Caco-2 (cell line): ENCODE data around the gene L3HYPDH. TPM values are rescaled to one million over a fixed set of nuclear protein-coding genes. Genes with fewer than 3 reads are reported as not detected.

Source experiments
- BruUV-seq: library from RNA; stranded (reverse); fragments of 400-500 nt; replicated peaks from 2 replicates; lab custom pipeline; 2021; lab: Mats Ljungman, UMichigan
- CTCF ChIA-PET: fragments of 300-600 bp; sonication (Branson Sonifier 250); formaldehyde crosslinking; loops from one replicate; lab custom pipeline; 2022; ENCODE audit warnings: antibody characterized with exemption; lab: Charles Lee
- POLR2A ChIA-PET: fragments of 300-600 bp; sonication (Branson Sonifier 250); formaldehyde crosslinking; loops from one replicate; lab custom pipeline; 2022; ENCODE audit warnings: antibody characterized with exemption; lab: Charles Lee
- DNase-seq, 2 experiments: peaks; one replicate each; pipeline versions ENCODE4 v3.0.0 to v3.0.0-alpha.2; 2020 to 2022
- H3K27me3 ChIP-seq: replicated peaks from 2 replicates; pipeline ENCODE4 v1.6.0; 2011; ENCODE audit warnings: low read length; ENCODE audit not compliant: control insufficient read depth, insufficient read depth
- H3K36me3 ChIP-seq: 2 replicates; pipeline ENCODE4 v1.5.1; 2011; ENCODE audit warnings: low read length; ENCODE audit not compliant: control insufficient read depth, insufficient read depth
- H3K4me1 ChIP-seq: fragments of 250-450 bp; sonication (Bioruptor Pico); 2 replicates; pipeline ENCODE4 v1.5.1; 2020; ENCODE audit warnings: mild to moderate bottlenecking
- H3K4me3 ChIP-seq: 2 replicates; pipeline ENCODE4 v1.5.1; 2011; ENCODE audit warnings: low read depth, mild to moderate bottlenecking, control low read depth, low read length
- H3K9me3 ChIP-seq: fragments of 250-450 bp; sonication (Bioruptor Pico); 2 replicates; pipeline ENCODE4 v1.5.1; 2020; ENCODE audit warnings: mild to moderate bottlenecking, moderate library complexity
- H3K27ac Mint-ChIP-seq: one replicate; pipeline ENCODE4 v1.8.0; 2022; ENCODE audit warnings: mixed read lengths; ENCODE audit not compliant: unreplicated experiment
- H3K27me3 Mint-ChIP-seq: one replicate; pipeline ENCODE4 v1.8.0; 2022; ENCODE audit warnings: mixed read lengths; ENCODE audit not compliant: insufficient read depth, unreplicated experiment
- H3K36me3 Mint-ChIP-seq: one replicate; pipeline ENCODE4 v1.8.0; 2022; ENCODE audit warnings: mild to moderate bottlenecking, mixed read lengths; ENCODE audit not compliant: insufficient read depth, unreplicated experiment
- H3K4me1 Mint-ChIP-seq: one replicate; pipeline ENCODE4 v1.8.0; 2022; ENCODE audit warnings: low read depth, mixed read lengths; ENCODE audit not compliant: unreplicated experiment
- H3K4me3 Mint-ChIP-seq: one replicate; pipeline ENCODE4 v1.8.0; 2022; ENCODE audit warnings: mild to moderate bottlenecking, moderate library complexity, mixed read lengths; ENCODE audit not compliant: unreplicated experiment
- H3K9me3 Mint-ChIP-seq: one replicate; pipeline ENCODE4 v1.8.0; 2022; ENCODE audit warnings: mixed read lengths; ENCODE audit not compliant: unreplicated experiment
- intact Hi-C: fragments of 100-400 bp; cut with micrococcal nuclease; formaldehyde crosslinking; loops from one replicate; pipeline ENCODE4 v1.10.0; 2022; ENCODE audit not compliant: unreplicated experiment
- total RNA-seq: library from RNA; stranded (reverse); gene quantifications from 2 replicates; pipeline ENCODE4 v1.2.3, GENCODE V29; 2022
- TF ChIP-seq, protein P1 (sequence below), 2 experiments: fragments of 200-600 bp in 1 of 2; IDR thresholded peaks; 1 replicate in 1 of 2; 2 replicates in 1 of 2; pipeline versions ENCODE4 v1.5.1 to v1.8.0; 2011 to 2022; ENCODE audit warnings: antibody characterized with exemption in 1 of 2, control low read depth in 1 of 2, inconsistent platforms in 1 of 2, low read depth in 1 of 2, low read length in 1 of 2, mild to moderate bottlenecking in 1 of 2, moderate library complexity in 1 of 2; ENCODE audit not compliant: insufficient read depth in 1 of 2, severe bottlenecking in 1 of 2, unreplicated experiment in 1 of 2

The L3HYPDH gene
- total RNA-seq, 1 experiment from 2014 or later: 15.7 TPM

DNA sequence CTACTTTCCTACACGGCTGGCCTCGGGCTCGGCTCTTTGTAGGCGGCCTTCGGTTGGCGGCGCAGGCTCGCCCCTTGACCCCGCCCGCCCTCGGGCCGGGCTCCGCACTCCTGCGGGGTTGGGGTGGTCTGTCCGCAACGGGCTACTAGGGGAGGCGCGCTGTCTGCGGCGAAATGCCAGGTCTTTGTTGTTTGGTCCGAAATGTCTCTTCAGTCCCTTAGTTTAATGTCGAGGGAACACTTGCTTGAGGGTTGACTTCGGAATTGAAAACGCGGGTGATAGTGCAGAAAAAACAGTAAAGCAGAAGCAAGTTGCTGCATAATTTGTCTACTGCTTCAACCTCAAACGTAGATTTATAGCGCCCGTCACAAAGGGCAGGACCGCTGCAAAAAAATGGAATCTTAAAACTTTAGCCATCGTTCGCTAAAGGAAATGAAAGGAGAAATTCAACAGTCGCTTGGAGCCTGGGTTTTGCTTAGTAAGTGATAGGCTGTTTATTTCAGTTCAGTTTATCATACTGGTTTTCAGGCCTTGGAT is 499 bp upstream of the L3HYPDH start:
- TSS peak; percentile 64 for BruUV-seq
- H3K9me3 ChIP-seq: no peaks in the 10 kb centered on the region
- Mint-ChIP-seq H3K36me3 (peaks cover 27% of the 10 kb centered on the region), H3K9me3 (no peaks in the 10 kb centered on the region), H3K27me3 (no peaks in the 10 kb centered on the region), H3K27ac (peak overlapping the region; percentile 92), H3K4me3 (peak overlapping the region; percentile 92), H3K4me1 (no peaks in the 10 kb centered on the region)
- DNase-seq: no peak
- TF ChIP-seq, protein P1, sequence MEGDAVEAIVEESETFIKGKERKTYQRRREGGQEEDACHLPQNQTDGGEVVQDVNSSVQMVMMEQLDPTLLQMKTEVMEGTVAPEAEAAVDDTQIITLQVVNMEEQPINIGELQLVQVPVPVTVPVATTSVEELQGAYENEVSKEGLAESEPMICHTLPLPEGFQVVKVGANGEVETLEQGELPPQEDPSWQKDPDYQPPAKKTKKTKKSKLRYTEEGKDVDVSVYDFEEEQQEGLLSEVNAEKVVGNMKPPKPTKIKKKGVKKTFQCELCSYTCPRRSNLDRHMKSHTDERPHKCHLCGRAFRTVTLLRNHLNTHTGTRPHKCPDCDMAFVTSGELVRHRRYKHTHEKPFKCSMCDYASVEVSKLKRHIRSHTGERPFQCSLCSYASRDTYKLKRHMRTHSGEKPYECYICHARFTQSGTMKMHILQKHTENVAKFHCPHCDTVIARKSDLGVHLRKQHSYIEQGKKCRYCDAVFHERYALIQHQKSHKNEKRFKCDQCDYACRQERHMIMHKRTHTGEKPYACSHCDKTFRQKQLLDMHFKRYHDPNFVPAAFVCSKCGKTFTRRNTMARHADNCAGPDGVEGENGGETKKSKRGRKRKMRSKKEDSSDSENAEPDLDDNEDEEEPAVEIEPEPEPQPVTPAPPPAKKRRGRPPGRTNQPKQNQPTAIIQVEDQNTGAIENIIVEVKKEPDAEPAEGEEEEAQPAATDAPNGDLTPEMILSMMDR (IDR thresholded peaks at IDR 0.05; ENCODE audit: insufficient read depth in 1 of 2, low read depth in 1 of 2, low read length in 1 of 2, severe bottlenecking in 1 of 2, unreplicated experiment in 1 of 2): no peak
- H3K27me3 ChIP-seq: no peaks in the 10 kb centered on the region
- H3K4me1 ChIP-seq: peaks cover 12% of the 10 kb centered on the region; the same call in 1 of the 2 replicates
- POLR2A ChIA-PET: interaction anchor here (1.0 to 1.3 kb wide), 7 partner anchors 26 to 764 kb away, joined by 3 to 8 read pairs (median 3); partner anchors contain the start of genes CCDC175, DAAM1, PCNX4 and PPM1A
- CTCF ChIA-PET: interaction anchor here (0.6 to 1.7 kb wide), 11 partner anchors 15 to 413 kb away, joined by 3 to 13 read pairs (median 4); partner anchors contain the start of genes CCDC175 and GPR135
- peaks cover 3% of the 10 kb centered on the region; the same call in 1 of the 2 replicates for H3K36me3 ChIP-seq
- peak overlapping the region; percentile 90 for H3K4me3 ChIP-seq
- intact Hi-C loops: no loop called here

DNA sequence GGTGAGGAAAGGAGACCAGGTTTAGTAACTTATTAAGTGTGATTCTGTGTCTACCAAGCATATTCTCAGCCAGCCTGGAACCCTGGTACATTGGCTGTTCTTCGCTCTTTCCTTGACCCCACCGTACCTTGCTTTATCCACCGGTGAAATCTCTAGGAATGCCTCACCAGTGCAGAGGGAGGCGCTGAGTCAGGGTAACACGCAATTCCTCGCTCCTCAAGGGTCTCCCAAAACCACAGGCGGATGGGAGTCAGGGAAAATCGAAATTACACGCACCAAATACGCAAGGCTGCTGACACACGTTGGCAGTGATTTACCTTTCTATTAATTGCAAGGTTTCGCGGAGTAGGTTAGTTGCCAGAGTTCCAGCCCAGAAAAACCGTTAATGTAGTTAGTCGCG is 845 bp downstream of the L3HYPDH start:
- Histone ChIP-seq H3K4me1 (peaks cover 12% of the 10 kb centered on the region; the same call in 1 of the 2 replicates), H3K27me3 (no peaks in the 10 kb centered on the region), H3K9me3 (no peaks in the 10 kb centered on the region), H3K36me3 (no peaks in the 10 kb centered on the region), H3K4me3 (peak overlapping the region; percentile 90)
- BruUV-seq: no TSS peak
- peak in 1 of 2 experiments; percentile 9 for DNase-seq
- CTCF ChIA-PET: interaction anchor here (1.3 to 1.7 kb wide), 4 partner anchors 93 to 414 kb away, joined by 3 to 13 read pairs (median 7); partner anchors contain the start of gene CCDC175
- H3K9me3 Mint-ChIP-seq: no peaks in the 10 kb centered on the region
- TF ChIP-seq, protein P1 (IDR thresholded peaks at IDR 0.05; ENCODE audit: insufficient read depth in 1 of 2, low read depth in 1 of 2, low read length in 1 of 2, severe bottlenecking in 1 of 2, unreplicated experiment in 1 of 2): no peak
- H3K4me1 Mint-ChIP-seq: no peaks in the 10 kb centered on the region
- H3K27ac Mint-ChIP-seq: peak overlapping the region; percentile 92
- no peaks in the 10 kb centered on the region for H3K27me3 Mint-ChIP-seq
- H3K36me3 Mint-ChIP-seq: peaks cover 16% of the 10 kb centered on the region
- intact Hi-C loops: no loop called here
- H3K4me3 Mint-ChIP-seq: peak overlapping the region; percentile 92
- POLR2A ChIA-PET: interaction anchor here (1.3 kb wide), 1 partner anchor 25 kb away, joined by 3 read pairs; no protein-coding TSS in a partner anchor

DNA sequence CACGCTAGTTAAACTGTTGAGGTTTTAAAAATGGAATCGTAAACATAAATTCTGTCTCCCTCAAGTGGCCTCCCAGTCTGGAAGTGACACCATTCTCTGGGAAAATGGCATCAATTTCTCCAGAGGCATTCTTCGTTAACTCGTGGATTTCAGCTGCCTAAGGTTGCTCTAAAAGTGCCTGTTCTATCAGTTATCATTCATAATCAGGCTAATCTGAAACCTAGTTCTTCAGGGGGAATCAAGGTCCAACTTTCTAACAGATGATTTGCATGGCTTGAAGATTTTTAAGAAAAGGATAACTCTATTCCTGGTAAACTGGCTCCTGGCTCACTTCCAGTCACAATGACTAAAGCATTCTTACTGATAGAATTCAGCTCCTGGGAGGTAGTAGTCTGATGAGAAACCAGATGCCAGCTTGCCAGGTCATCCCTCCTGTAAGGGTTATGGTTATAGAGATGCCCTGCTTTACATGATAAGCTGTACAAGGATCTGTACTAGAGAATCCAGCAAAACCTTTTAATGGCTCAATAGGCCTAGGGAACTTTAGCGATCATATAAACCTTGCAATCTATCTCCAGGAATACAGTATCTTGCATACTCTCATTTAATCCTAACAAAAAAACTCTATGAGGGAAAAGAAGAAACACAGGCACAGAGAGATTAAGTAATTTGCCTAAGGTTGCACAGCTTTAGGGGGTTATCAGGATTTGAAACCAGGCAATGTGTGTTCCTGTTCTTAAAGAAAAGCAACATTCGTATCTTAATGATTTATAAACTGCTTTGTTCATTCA is 1.5 kb downstream of the L3HYPDH start:
- TSS peak; percentile 57 for BruUV-seq

More for the DNA sequence above, 1.5 kb downstream of the L3HYPDH start:
- Mint-ChIP-seq H3K4me3 (peak overlapping the region; percentile 92), H3K9me3 (no peaks in the 10 kb centered on the region), H3K36me3 (peaks cover 16% of the 10 kb centered on the region), H3K27me3 (no peaks in the 10 kb centered on the region), H3K4me1 (no peaks in the 10 kb centered on the region), H3K27ac (peak overlapping the region; percentile 92)
- intact Hi-C loops: no loop called here
- TF ChIP-seq, protein P1 (IDR thresholded peaks at IDR 0.05; ENCODE audit: insufficient read depth in 1 of 2, low read depth in 1 of 2, low read length in 1 of 2, severe bottlenecking in 1 of 2, unreplicated experiment in 1 of 2): no peak
- Histone ChIP-seq H3K27me3 (no peaks in the 10 kb centered on the region), H3K9me3 (no peaks in the 10 kb centered on the region), H3K4me3 (peak overlapping the region; percentile 90), H3K36me3 (no peaks in the 10 kb centered on the region), H3K4me1 (peaks cover 12% of the 10 kb centered on the region; the same call in 1 of the 2 replicates)
- POLR2A ChIA-PET: no interaction called here
- DNase-seq: no peak
- CTCF ChIA-PET: interaction anchor here (1.7 kb wide), 1 partner anchor 94 kb away, joined by 13 read pairs; the partner anchor contains the start of gene CCDC175
